Sigmoid colon (tissue), 4 donors: ENCODE results near the gene BAZ1A.

Experiments used
- CTCF ChIP-seq, 4 experiments: fragments of 450-650 bp in 3 of 4; fragments of 200-600 bp in 1 of 4; IDR thresholded peaks; one replicate each; pipeline ENCODE4 v1.5.1; 2016 to 2019; ENCODE audit warnings: antibody characterized with exemption in 4 of 4, mild to moderate bottlenecking in 3 of 4, moderate library complexity in 2 of 4
- EP300 ChIP-seq, 4 donors: sonication (generic); formaldehyde crosslinking; IDR thresholded peaks; one replicate each; pipeline ENCODE4 v1.6.1; 2017; ENCODE audit warnings: antibody characterized with exemption in 4 of 4
- POLR2AphosphoS5 ChIP-seq, 4 donors: sonication (generic); formaldehyde crosslinking; IDR thresholded peaks; one replicate each; pipeline ENCODE4 v1.6.1; 2017; ENCODE audit warnings: antibody characterized with exemption in 4 of 4

DNA sequence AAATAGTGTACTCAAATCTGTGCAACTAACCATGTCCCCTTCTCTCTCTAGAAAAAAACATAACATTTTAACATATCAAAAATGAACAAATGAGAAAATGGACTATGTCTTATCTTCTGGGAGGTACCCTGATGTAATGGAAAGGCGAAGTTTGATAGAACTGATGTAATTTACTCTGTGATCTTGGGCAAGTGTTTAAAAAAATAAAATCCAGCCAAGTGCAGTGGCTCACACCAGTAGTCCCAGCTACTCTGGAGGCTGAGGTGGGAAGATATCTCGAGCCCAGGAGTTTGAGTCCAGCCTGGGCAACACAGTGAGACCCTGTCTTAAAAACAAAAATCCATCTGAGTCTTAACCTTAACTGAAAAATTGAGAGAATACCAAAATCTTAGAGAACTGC is 124.9 kb downstream of the BAZ1A start:
- no peak for TF ChIP-seq CTCF (IDR thresholded peaks at IDR 0.05)
- no peak for TF ChIP-seq POLR2AphosphoS5 (IDR thresholded peaks at IDR 0.05)
- no peak for TF ChIP-seq EP300 (IDR thresholded peaks at IDR 0.05)
